ENCODE data around the gene SERPINB7.
"Not testable (repeated sequence)": the region's sequence is repeated elsewhere in the genome, so short reads cannot be mapped to it uniquely, and the experiment has no call there.

The SERPINB7 gene

GRCh38 chr18:63749489-63749888 lies 25.7 kb upstream of the SERPINB7 start:
- H3K4me3 ChIP-seq (ENCODE audit: low read depth, low read length), result no peak overlapping the region

GRCh38 chr18:63752636-63753035 lies 22.6 kb upstream of the SERPINB7 start:
- no peak for TF ChIP-seq CTCF (IDR thresholded peaks at IDR 0.05; ENCODE audit: borderline replicate concordance, insufficient read depth, low read depth, low read length)
- H3K4me3 ChIP-seq (ENCODE audit: low read depth, low read length), result no peak overlapping the region

More at GRCh38 chr18:63749489-63749888, 25.7 kb upstream of the SERPINB7 start:
- no peak for TF ChIP-seq CTCF (IDR thresholded peaks at IDR 0.05; ENCODE audit: borderline replicate concordance, insufficient read depth, low read depth, low read length)

- TF ChIP-seq CTCF (IDR thresholded peaks at IDR 0.05; ENCODE audit: borderline replicate concordance, insufficient read depth, low read depth, low read length), result no peak
- no peak overlapping the region for H3K4me3 ChIP-seq (ENCODE audit: low read depth, low read length)
These were observed 21.5 kb upstream of the SERPINB7 start for GRCh38 chr18:63753676-63754075.

- no peak for TF ChIP-seq CTCF (IDR thresholded peaks at IDR 0.05; ENCODE audit: borderline replicate concordance, insufficient read depth, low read depth, low read length)
- no peak overlapping the region for H3K4me3 ChIP-seq (ENCODE audit: low read depth, low read length)
These were observed 17.7 kb upstream of the SERPINB7 start for GRCh38 chr18:63757541-63757940.

GRCh38 chr18:63758615-63759240 lies 16.5 kb upstream of the SERPINB7 start:
- H3K4me3 ChIP-seq (ENCODE audit: low read depth, low read length), result no peak overlapping the region
- no peak for TF ChIP-seq CTCF (IDR thresholded peaks at IDR 0.05; ENCODE audit: borderline replicate concordance, insufficient read depth, low read depth, low read length)

GRCh38 chr18:63759786-63760185 lies 15.4 kb upstream of the SERPINB7 start:
- H3K4me3 ChIP-seq (ENCODE audit: low read depth, low read length), result not testable (repeated sequence)

- H3K4me3 ChIP-seq (ENCODE audit: low read depth, low read length), result no peak overlapping the region
- no peak for TF ChIP-seq CTCF (IDR thresholded peaks at IDR 0.05; ENCODE audit: borderline replicate concordance, insufficient read depth, low read depth, low read length)
These were observed 12.7 kb upstream of the SERPINB7 start for GRCh38 chr18:63762518-63762917.

Data from GM12875 (cell line).